Esophagus (tissue), 2 donors: ENCODE measurements around the gene YWHAQ. TPM values are rescaled to one million over a fixed set of nuclear protein-coding genes. Genes with fewer than 3 reads are reported as not detected.
"Not testable (repeated sequence)": the region's sequence is repeated elsewhere in the genome, so short reads cannot be mapped to it uniquely, and the experiment has no call there.

ENCODE experiments used
- H3K27ac ChIP-seq, 2 donors: one replicate each; pipeline ENCODE4 v1.5.1; 2013; ENCODE audit warnings: low read depth in 2 of 2, mild to moderate bottlenecking in 2 of 2, inconsistent platforms in 1 of 2, low read length in 1 of 2, moderate library complexity in 1 of 2
- H3K27me3 ChIP-seq, 2 donors: one replicate each; pipeline ENCODE4 v1.6.1; 2013; ENCODE audit warnings: low read length in 2 of 2, control low read depth in 1 of 2, mild to moderate bottlenecking in 1 of 2; ENCODE audit not compliant: insufficient read depth in 2 of 2, control insufficient read depth in 1 of 2
- H3K36me3 ChIP-seq, 2 donors: one replicate each; pipeline ENCODE4 v1.6.1; 2013; ENCODE audit warnings: low read length in 1 of 2; ENCODE audit not compliant: control insufficient read depth in 2 of 2, insufficient read depth in 2 of 2
- H3K4me1 ChIP-seq, 2 donors: one replicate each; pipeline ENCODE4 v1.6.1; 2013; ENCODE audit warnings: low read length in 1 of 2; ENCODE audit not compliant: control insufficient read depth in 2 of 2, insufficient read depth in 2 of 2
- H3K4me3 ChIP-seq, 2 donors: one replicate each; pipeline ENCODE4 v1.5.1; 2013; ENCODE audit warnings: low read length in 2 of 2, mild to moderate bottlenecking in 2 of 2, low read depth in 1 of 2, moderate library complexity in 1 of 2
- H3K9me3 ChIP-seq, 2 donors: one replicate each; pipeline ENCODE4 v1.6.1; 2013; ENCODE audit warnings: mild to moderate bottlenecking in 2 of 2, low read depth in 1 of 2, low read length in 1 of 2, moderate library complexity in 1 of 2; ENCODE audit not compliant: control insufficient read depth in 2 of 2, insufficient read depth in 1 of 2
- WGBS, 2 donors: extraction: QIAGEN DNeasy Blood & Tissue Kit; methylation state at CpG; one replicate each; pipeline ENCODE4 v1.1.7; 2013; 5-methylcytosine and 5-hydroxymethylcytosine counted together
- polyA plus RNA-seq, 2 donors: library from polyadenylated mRNA; stranded (reverse); fragments of 200-250 nt; gene quantifications; one replicate each; pipeline ENCODE4 v1.2.3, GENCODE V29; 2013
- donor health status: healthy with polysubstance abuse.
- donor health status: Bipolar disorder and iron deficiency.

Gene YWHAQ
- polyA plus RNA-seq, 2 donors: 81.5 to 163 TPM

DNA sequence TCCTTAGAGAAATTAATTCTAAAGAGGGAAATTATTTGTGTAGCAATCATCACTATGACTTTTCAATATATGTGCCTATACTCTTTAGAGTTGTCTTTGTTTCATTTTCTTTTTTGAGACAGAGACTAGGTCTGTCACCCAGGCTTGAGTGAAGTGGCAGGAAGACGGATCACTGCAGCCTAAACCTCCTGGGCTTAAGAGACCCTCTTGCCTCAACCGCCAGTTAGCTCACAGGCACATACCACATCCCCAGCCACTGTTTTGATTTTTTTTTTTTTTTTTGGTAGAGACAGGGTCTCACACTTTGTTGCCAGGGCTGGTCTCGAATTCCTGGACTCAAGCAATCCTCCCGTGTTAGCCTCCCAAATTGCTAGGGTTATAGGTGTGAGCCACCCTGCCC, 12.4 kb downstream of the YWHAQ start:
- Histone ChIP-seq H3K9me3 (no peaks in the 10 kb centered on the region), H3K4me1 (no peaks in the 10 kb centered on the region), H3K27me3 (no peaks in the 10 kb centered on the region), H3K27ac (no peak overlapping the region), H3K4me3 (no peak overlapping the region), H3K36me3 (peaks cover 0 to 2% of the 10 kb centered on the region in 2 donors)
- WGBS, 2 donors: 83% methylated on average over 4 of the region's 4 CpGs

DNA sequence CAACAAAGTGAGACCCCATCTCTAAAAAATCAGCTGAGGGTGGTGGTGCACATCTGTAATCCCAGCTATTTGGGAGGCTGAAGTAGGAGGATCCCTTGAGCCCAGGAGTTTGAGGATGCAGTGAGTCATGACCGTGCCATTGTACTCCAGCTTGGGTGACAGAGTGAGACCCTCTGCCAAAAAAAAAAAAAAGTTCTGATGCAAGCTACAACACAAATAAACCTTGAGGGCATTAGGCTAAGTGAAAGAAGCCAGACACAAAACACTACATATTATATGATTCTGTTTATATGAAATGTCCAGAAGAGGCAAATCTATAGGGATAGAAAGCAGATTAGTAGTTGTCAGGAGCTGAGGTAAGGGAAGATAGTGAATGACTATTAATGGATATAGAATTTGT, 13.0 kb downstream of the YWHAQ start:
- no peak overlapping the region for H3K4me3 ChIP-seq
- WGBS, 2 donors: 49 to 60% methylated on average over 1 of the region's 1 CpG
- no peaks in the 10 kb centered on the region for H3K27me3 ChIP-seq
- peaks cover 0 to 2% of the 10 kb centered on the region in 2 donors for H3K36me3 ChIP-seq
- H3K9me3 ChIP-seq: no peaks in the 10 kb centered on the region
- H3K27ac ChIP-seq: no peak overlapping the region
- H3K4me1 ChIP-seq: peaks cover 0 to 2% of the 10 kb centered on the region in 2 donors

DNA sequence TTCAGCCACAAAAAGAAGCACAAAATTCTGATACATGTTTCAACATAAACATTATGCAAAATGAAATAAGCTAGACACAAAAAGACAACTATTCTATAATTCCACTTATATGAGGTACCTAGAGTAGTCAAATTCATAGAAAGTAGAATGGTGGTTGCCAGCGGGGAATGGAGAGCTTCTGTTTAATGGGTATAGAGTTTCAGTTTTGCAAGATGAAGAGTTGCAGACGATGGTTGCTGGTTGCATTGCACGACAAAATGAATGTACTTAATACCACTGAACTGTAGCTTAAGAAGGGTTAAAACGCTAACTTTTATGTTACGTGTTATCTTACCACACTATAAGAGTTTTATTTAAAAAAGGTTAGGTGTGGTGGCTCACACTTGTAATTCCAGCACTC, 13.5 kb downstream of the YWHAQ start:
- Histone ChIP-seq H3K4me1 (peaks cover 0 to 4% of the 10 kb centered on the region in 2 donors), H3K27me3 (no peaks in the 10 kb centered on the region), H3K9me3 (no peaks in the 10 kb centered on the region), H3K4me3 (no peak overlapping the region), H3K36me3 (peaks cover 0 to 2% of the 10 kb centered on the region in 2 donors), H3K27ac (no peak overlapping the region)
- WGBS, 2 donors: 91 to 94% methylated on average over 5 of the region's 5 CpGs

DNA sequence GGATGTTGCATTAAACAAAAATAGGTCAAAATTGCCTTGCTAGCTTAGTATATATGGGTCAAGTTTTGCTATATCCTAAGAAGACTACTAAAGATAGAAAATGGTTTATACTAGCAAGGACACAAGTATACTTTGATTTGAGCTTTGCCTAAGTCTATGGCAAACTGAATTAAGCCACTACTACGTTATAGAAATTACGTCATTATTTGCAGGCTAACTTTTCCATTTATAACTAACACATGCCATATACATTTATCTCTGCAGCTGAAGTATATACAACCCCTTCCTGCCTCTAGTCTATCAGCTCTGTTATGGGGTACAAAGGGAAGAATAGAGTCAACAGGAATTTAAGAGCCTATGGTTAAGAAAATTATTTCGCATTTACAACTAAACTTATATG, 16.2 kb downstream of the YWHAQ start:
- H3K4me1 ChIP-seq: peaks cover 0 to 4% of the 10 kb centered on the region in 2 donors
- H3K4me3 ChIP-seq: no peak overlapping the region
- WGBS, 2 donors: 75 to 80% methylated on average over 3 of the region's 3 CpGs
- no peaks in the 10 kb centered on the region for H3K9me3 ChIP-seq
- no peak overlapping the region for H3K27ac ChIP-seq
- H3K27me3 ChIP-seq: no peaks in the 10 kb centered on the region
- H3K36me3 ChIP-seq: peaks cover 0 to 2% of the 10 kb centered on the region in 2 donors

DNA sequence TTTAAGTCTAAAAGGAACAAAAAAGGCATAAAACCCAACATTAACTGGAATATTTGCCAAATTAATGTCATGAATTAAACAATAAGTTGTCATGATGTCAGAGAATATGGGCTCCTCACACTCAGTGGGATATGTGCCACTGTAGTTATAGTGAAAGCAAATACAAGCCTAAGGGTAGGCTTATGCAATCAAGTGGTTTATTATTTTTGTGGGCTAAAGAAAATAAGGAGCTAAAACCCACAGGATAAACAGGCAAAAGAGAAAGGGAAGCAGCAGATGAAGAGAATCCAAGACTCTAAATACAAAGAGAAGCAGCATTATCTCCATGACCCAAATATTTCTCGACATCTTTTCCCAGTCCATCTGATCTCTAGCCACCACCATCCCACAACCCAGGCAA, 17.5 kb downstream of the YWHAQ start:
- Histone ChIP-seq H3K4me1 (peaks cover 0 to 4% of the 10 kb centered on the region in 2 donors), H3K27ac (no peak overlapping the region), H3K27me3 (no peaks in the 10 kb centered on the region), H3K9me3 (no peaks in the 10 kb centered on the region), H3K4me3 (no peak overlapping the region), H3K36me3 (peaks cover 0 to 2% of the 10 kb centered on the region in 2 donors)
- 50 to 57% methylated on average over 1 of the region's 1 CpG for WGBS, 2 donors

DNA sequence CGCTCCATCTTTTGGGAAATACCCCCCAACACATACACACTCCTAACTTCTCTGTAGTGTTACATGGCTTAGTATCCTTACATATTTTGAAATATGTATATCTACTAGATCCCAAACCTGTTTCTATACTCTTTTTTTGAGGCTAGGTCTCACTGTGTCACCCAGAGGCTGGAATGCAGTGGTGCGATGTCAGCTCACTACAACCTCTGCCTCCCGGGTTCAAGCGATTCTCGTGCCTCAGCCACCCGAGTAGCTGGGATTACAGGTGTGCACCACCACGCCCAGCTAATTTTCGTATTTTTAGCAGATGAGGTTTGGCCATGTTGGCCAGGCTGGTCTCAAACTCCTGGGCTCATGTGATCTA, 19.3 kb downstream of the YWHAQ start:
- not testable (repeated sequence) for H3K4me1 ChIP-seq, H3K27me3 ChIP-seq, H3K27ac ChIP-seq, H3K9me3 ChIP-seq, H3K36me3 ChIP-seq, H3K4me3 ChIP-seq
- 95 to 97% methylated on average over 8 of the region's 8 CpGs for WGBS, 2 donors

DNA sequence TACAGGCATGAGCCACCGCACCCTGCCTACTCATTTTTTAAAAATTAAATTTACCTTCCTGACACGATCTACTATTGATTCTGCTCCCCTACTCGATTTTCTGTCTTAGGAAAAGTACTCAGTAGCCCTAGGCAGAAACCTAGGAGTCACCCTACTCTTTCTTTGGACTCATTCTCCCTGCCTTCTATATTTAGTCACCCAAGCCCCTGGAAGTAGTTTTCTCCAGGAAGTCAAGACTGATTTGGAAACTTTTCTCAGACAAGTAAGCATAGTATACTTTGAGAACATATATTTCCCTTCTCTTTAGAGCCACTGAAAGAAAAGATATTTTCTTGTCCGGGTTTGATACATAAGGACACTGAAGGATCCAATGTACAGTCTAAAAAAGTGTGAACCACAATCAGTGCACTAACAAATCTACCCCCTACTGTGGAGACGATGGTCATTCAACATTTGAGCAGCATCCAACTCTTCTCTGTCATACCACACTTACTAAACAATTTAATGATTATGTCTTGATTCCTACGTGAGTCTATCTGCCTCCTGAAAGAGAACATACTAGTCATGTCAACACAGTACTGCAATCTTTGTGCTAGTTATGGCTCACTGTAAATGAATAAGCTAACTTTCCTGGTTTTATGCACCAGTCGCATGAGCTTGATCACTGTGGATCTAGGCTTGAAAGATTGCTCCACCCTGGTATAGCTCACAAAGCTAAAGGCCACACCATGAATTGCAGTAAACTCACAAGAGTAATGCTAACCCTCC, 19.8 kb downstream of the YWHAQ start:
- Histone ChIP-seq H3K9me3 (no peaks in the 10 kb centered on the region), H3K4me3 (no peak overlapping the region), H3K36me3 (peaks cover 0 to 2% of the 10 kb centered on the region in 2 donors), H3K27me3 (no peaks in the 10 kb centered on the region), H3K27ac (no peak overlapping the region), H3K4me1 (peaks cover 0 to 4% of the 10 kb centered on the region in 2 donors)
- 75 to 78% methylated on average over 7 of the region's 7 CpGs for WGBS, 2 donors

DNA sequence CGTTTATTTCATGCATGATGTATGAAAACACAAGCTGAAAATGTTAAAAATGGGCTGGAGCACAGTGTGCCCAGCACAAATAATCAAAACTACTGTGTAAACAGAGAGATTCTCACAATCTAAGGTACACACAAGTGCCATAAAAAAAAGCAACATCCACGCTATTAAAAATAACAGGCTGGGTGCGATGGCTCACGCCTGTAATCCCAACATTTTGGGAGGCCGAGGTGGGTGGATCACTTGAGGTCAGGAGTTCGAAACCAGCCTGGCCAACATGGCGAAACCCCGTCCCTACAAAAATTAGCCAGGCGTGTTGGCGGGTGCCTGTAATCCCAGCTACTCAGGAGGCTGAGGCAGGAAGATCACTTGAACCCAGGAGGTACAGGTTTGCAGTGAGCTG, 22.3 kb downstream of the YWHAQ start:
- Histone ChIP-seq H3K27ac (peak overlapping the region in 1 of 2 donors; percentile 68), H3K4me3 (peak overlapping the region in 1 of 2 donors; percentile 15)
- 66 to 73% methylated on average over 10 of the region's 10 CpGs for WGBS, 2 donors

DNA sequence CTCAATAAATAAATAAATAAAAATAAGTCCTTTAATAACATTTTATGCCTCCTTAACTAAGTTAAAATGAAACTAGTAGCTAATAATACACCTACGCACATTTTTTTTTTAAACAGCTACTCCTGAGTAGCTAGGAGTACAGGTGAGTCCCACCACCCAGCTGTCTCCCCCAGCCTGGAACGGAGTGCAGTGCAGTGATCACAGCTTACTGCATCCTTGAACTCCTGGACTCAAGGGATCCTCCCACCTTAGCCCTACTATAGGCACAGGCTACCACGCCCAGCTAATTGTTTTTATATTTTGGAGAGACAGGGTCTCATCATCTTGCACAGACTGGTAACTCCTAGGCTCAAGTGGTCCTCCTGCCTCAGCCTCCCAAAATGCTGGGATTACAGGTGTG, 28.4 kb downstream of the YWHAQ start:
- no peak overlapping the region for H3K27ac ChIP-seq
- 92 to 97% methylated on average over 3 of the region's 3 CpGs for WGBS, 2 donors
- no peaks in the 10 kb centered on the region for H3K27me3 ChIP-seq
- no peaks in the 10 kb centered on the region for H3K9me3 ChIP-seq
- no peaks in the 10 kb centered on the region for H3K4me1 ChIP-seq
- H3K36me3 ChIP-seq: no peaks in the 10 kb centered on the region
- no peak overlapping the region for H3K4me3 ChIP-seq

More for the DNA sequence above, 22.3 kb downstream of the YWHAQ start:
- not testable (repeated sequence) for H3K9me3 ChIP-seq, H3K36me3 ChIP-seq, H3K4me1 ChIP-seq, H3K27me3 ChIP-seq

DNA sequence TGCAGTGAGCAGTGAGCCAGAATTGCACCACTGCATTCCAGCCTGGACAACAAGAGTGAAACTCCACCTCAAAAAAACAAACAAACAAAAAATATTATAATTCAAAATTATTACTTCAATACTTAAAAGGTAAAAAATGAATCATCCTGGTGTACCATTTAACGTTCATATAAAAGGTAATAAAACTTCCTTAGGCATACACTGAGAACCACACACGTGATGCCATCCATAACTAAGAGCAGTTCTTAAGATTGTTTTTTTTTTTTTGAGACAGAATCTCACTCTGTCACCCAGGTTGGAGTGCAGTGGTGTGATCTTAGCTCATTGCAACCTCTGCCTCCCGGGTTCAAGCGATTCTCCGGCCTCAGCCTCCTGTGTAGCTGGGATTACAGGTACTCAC, 29.4 kb downstream of the YWHAQ start:
- Histone ChIP-seq H3K27ac (no peak overlapping the region), H3K27me3 (no peaks in the 10 kb centered on the region), H3K4me3 (no peak overlapping the region), H3K36me3 (no peaks in the 10 kb centered on the region), H3K4me1 (no peaks in the 10 kb centered on the region), H3K9me3 (no peaks in the 10 kb centered on the region)
- WGBS, 2 donors: 93 to 96% methylated on average over 5 of the region's 5 CpGs
